GM23338 (cell line): ENCODE data around the gene ACOX2. TPM values are rescaled to one million over a fixed set of nuclear protein-coding genes. Genes with fewer than 3 reads are reported as not detected.

Experiments used
- ATAC-seq: fragments of 200-7000 bp; cut with Tn5 transposase; 3 replicates; pipeline ENCODE4 v1.9.1; 2020
- DNase-seq: peaks from one replicate; pipeline ENCODE4 v3.0.0-alpha.2; 2015; ENCODE audit warnings: low spot score
- H2AFZ ChIP-seq: fragments of 200-600 bp; sonication (generic); 2 replicates; pipeline ENCODE4 v1.8.0; 2016; ENCODE audit warnings: antibody characterized with exemption, mild to moderate bottlenecking, moderate library complexity
- H3F3A ChIP-seq: fragments of 200-600 bp; sonication (generic); replicated peaks from 2 replicates; pipeline ENCODE4 v1.8.0; 2017; ENCODE audit warnings: antibody characterized with exemption, mixed run types, low read depth
- H3K27ac ChIP-seq: fragments of 200-600 bp; sonication (generic); 2 replicates; pipeline ENCODE4 v1.6.1; 2016; ENCODE audit warnings: low read depth
- H3K27me3 ChIP-seq: fragments of 200-600 bp; sonication (generic); 2 replicates; pipeline ENCODE4 v1.8.0; 2016; ENCODE audit warnings: mild to moderate bottlenecking, mixed run types, moderate library complexity; ENCODE audit not compliant: insufficient read depth
- H3K36me3 ChIP-seq: fragments of 200-600 bp; sonication (generic); 2 replicates; pipeline ENCODE4 v1.8.0; 2016; ENCODE audit warnings: mild to moderate bottlenecking; ENCODE audit not compliant: insufficient read depth
- H3K4me1 ChIP-seq: fragments of 200-600 bp; sonication (generic); 2 replicates; pipeline ENCODE4 v1.8.0; 2016; ENCODE audit warnings: mild to moderate bottlenecking, moderate library complexity; ENCODE audit not compliant: insufficient read depth
- H3K4me2 ChIP-seq: fragments of 200-600 bp; sonication (generic); 2 replicates; pipeline ENCODE4 v1.7.1; 2017; ENCODE audit warnings: mixed run types
- H3K4me3 ChIP-seq: fragments of 200-600 bp; sonication (generic); 2 replicates; pipeline ENCODE4 v1.6.1; 2016; ENCODE audit warnings: mixed run types
- H3K79me2 ChIP-seq: fragments of 200-600 bp; sonication (generic); replicated peaks from 2 replicates; pipeline ENCODE4 v1.8.0; 2017; ENCODE audit warnings: mild to moderate bottlenecking; ENCODE audit not compliant: insufficient read depth
- H3K9me2 ChIP-seq: fragments of 200-600 bp; sonication (generic); 2 replicates; pipeline ENCODE4 v1.8.0; 2017; ENCODE audit not compliant: insufficient read depth
- H4K20me1 ChIP-seq: fragments of 200-600 bp; sonication (generic); replicated peaks from 2 replicates; pipeline ENCODE4 v1.8.0; 2017; ENCODE audit warnings: mild to moderate bottlenecking; ENCODE audit not compliant: insufficient read depth
- H3K27ac Mint-ChIP-seq: 2 replicates; pipeline ENCODE4 v1.8.0; 2020; ENCODE audit warnings: inconsistent platforms, mild to moderate bottlenecking, moderate library complexity, mixed read lengths
- H3K27me3 Mint-ChIP-seq: 3 replicates; pipeline ENCODE4 v1.8.0; 2022; ENCODE audit warnings: low read depth, mild to moderate bottlenecking, moderate library complexity, mixed read lengths, inconsistent platforms; ENCODE audit not compliant: insufficient read depth, poor library complexity
- H3K36me3 Mint-ChIP-seq: 3 replicates; pipeline ENCODE4 v1.8.0; 2021; ENCODE audit warnings: low read depth, mild to moderate bottlenecking, inconsistent platforms, moderate library complexity, mixed read lengths
- H3K4me1 Mint-ChIP-seq: 3 replicates; pipeline ENCODE4 v1.8.0; 2020; ENCODE audit warnings: mild to moderate bottlenecking, inconsistent platforms, mixed read lengths
- H3K4me3 Mint-ChIP-seq: 3 replicates; pipeline ENCODE4 v1.8.0; 2021; ENCODE audit warnings: moderate library complexity, mild to moderate bottlenecking, inconsistent platforms, mixed read lengths
- H3K9me3 Mint-ChIP-seq: 3 replicates; pipeline ENCODE4 v1.8.0; 2020; ENCODE audit warnings: moderate library complexity, mild to moderate bottlenecking, inconsistent platforms, mixed read lengths
- CREB1 ChIP-seq: fragments of 250-450 bp; sonication (Bioruptor Pico); IDR thresholded peaks from 2 replicates; pipeline ENCODE4 v1.5.0; 2020; ENCODE audit warnings: low read depth, mild to moderate bottlenecking, moderate library complexity
- EZH2 ChIP-seq: fragments of 200-600 bp; sonication (generic); IDR thresholded peaks from one replicate; pipeline ENCODE4 v1.8.0; 2017; ENCODE audit warnings: antibody characterized with exemption, mild to moderate bottlenecking, low read depth; ENCODE audit not compliant: unreplicated experiment
- EZH2phosphoT487 ChIP-seq: fragments of 200-600 bp; sonication (generic); IDR thresholded peaks from one replicate; pipeline ENCODE4 v1.8.1; 2018; ENCODE audit warnings: antibody characterized with exemption; ENCODE audit not compliant: unreplicated experiment
- JUNB ChIP-seq: IDR thresholded peaks from one replicate; pipeline ENCODE4 v1.6.1; 2016; ENCODE audit warnings: antibody characterized with exemption; ENCODE audit not compliant: unreplicated experiment
- NANOG ChIP-seq: IDR thresholded peaks from 2 replicates; pipeline ENCODE4 v1.6.1; 2016; ENCODE audit warnings: antibody characterized with exemption, borderline replicate concordance
- POLR2AphosphoS5 ChIP-seq: IDR thresholded peaks from 2 replicates; pipeline ENCODE4 v1.6.1; 2016; ENCODE audit warnings: antibody characterized with exemption, low read depth
- STAT1 ChIP-seq: IDR thresholded peaks from one replicate; pipeline ENCODE4 v1.6.1; 2016; ENCODE audit warnings: antibody characterized with exemption; ENCODE audit not compliant: unreplicated experiment
- ZNF114 ChIP-seq: fragments of 250-450 bp; sonication (Bioruptor Pico); IDR thresholded peaks from 2 replicates; pipeline ENCODE4 v1.5.0; 2020; ENCODE audit warnings: mild to moderate bottlenecking, moderate library complexity
- ZNF331 ChIP-seq: fragments of 250-450 bp; sonication (Bioruptor Pico); IDR thresholded peaks from 2 replicates; pipeline ENCODE4 v1.5.0; 2020; ENCODE audit warnings: low read depth, mild to moderate bottlenecking, moderate library complexity
- polyA plus RNA-seq: library from polyadenylated mRNA; unstranded; fragments of >200 nt; fragmentation: Nextera tagmentation; extraction: Ambion mirVana; gene quantifications from 2 replicates; pipeline ENCODE4 v1.2.1, GENCODE V29; 2016
- total RNA-seq: library from RNA; depleted of rRNA; stranded (reverse); fragments of >200 nt; shearing (Covaris generic); gene quantifications from 2 replicates; pipeline ENCODE4 v1.2.3, GENCODE V29; 2014
- TF ChIP-seq, protein P1 (sequence below), 2 experiments: fragments of 200-600 bp in 1 of 2; sonication (generic) in 1 of 2; conservative IDR thresholded peaks; 2 replicates each; pipeline versions ENCODE4 v1.5.1 to v1.6.1; 2016 to 2017; ENCODE audit warnings: antibody characterized with exemption in 2 of 2, low read depth in 2 of 2, mild to moderate bottlenecking in 2 of 2, moderate library complexity in 1 of 2
- TF ChIP-seq, protein P2 (sequence below): IDR thresholded peaks from one replicate; pipeline ENCODE4 v1.6.1; 2018; ENCODE audit warnings: antibody characterized with exemption; ENCODE audit not compliant: unreplicated experiment
- TF ChIP-seq, protein P3 (sequence below): IDR thresholded peaks from 2 replicates; pipeline ENCODE4 v1.6.1; 2016; ENCODE audit warnings: antibody characterized with exemption
- TF ChIP-seq, protein P4 (sequence below): fragments of 250-450 bp; sonication (Bioruptor Pico); IDR thresholded peaks from 2 replicates; pipeline ENCODE4 v1.5.0; 2020; ENCODE audit warnings: mild to moderate bottlenecking, moderate library complexity

Gene ACOX2
- total and polyA plus RNA-seq, 2 experiments from 2014 or later: 1.1 to 1.9 TPM

DNA sequence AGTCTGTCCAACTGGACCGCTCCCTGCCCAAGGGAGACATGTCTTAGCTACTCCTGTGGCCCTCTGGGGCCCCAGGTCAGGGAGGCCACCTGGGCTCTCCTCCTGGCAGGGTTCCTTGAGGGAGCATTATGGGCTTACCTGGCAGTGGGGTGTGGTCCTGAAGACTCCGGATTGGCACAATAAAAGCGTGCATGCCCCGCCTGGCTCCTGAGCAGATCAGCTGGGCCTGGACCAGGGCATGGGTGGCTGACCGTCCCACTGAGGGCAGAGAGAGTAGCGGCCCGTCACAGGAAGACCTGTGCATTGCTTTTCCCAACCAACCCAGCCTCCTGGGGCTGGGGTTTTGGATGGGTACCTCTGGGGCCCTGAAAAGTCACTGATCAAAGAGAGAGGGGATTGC lies 5.4 kb downstream of the ACOX2 start:
- Histone ChIP-seq H3K36me3 (no peaks in the 10 kb centered on the region), H3K79me2 (no peaks in the 10 kb centered on the region), H3K9me2 (no peaks in the 10 kb centered on the region), H3K4me1 (no peaks in the 10 kb centered on the region; the same call in 1 of the 2 replicates), H3K4me3 (no peak overlapping the region), H3K27me3 (no peaks in the 10 kb centered on the region), H2AFZ (no peak overlapping the region), H4K20me1 (no peaks in the 10 kb centered on the region), H3K4me2 (no peak overlapping the region), H3F3A (no peaks in the 10 kb centered on the region), H3K27ac (no peak overlapping the region)
- Mint-ChIP-seq H3K9me3 (peaks cover 2% of the 10 kb centered on the region; the same call in 1 of the 3 replicates), H3K27me3 (peaks cover 12% of the 10 kb centered on the region), H3K27ac (no peak overlapping the region), H3K4me1 (peaks cover 14% of the 10 kb centered on the region), H3K36me3 (no peaks in the 10 kb centered on the region), H3K4me3 (no peak overlapping the region)
- ATAC-seq (no peak), DNase-seq (no peak)
- TF ChIP-seq EZH2phosphoT487: no peak
- no peak for TF ChIP-seq NANOG
- TF ChIP-seq ZNF331: no peak
- TF ChIP-seq, protein P1, sequence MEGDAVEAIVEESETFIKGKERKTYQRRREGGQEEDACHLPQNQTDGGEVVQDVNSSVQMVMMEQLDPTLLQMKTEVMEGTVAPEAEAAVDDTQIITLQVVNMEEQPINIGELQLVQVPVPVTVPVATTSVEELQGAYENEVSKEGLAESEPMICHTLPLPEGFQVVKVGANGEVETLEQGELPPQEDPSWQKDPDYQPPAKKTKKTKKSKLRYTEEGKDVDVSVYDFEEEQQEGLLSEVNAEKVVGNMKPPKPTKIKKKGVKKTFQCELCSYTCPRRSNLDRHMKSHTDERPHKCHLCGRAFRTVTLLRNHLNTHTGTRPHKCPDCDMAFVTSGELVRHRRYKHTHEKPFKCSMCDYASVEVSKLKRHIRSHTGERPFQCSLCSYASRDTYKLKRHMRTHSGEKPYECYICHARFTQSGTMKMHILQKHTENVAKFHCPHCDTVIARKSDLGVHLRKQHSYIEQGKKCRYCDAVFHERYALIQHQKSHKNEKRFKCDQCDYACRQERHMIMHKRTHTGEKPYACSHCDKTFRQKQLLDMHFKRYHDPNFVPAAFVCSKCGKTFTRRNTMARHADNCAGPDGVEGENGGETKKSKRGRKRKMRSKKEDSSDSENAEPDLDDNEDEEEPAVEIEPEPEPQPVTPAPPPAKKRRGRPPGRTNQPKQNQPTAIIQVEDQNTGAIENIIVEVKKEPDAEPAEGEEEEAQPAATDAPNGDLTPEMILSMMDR (conservative IDR thresholded peaks at IDR 0.05; ENCODE audit: low read depth in 2 of 2): no peak
- TF ChIP-seq JUNB: no peak
- TF ChIP-seq EZH2: no peak
- TF ChIP-seq, protein P2, sequence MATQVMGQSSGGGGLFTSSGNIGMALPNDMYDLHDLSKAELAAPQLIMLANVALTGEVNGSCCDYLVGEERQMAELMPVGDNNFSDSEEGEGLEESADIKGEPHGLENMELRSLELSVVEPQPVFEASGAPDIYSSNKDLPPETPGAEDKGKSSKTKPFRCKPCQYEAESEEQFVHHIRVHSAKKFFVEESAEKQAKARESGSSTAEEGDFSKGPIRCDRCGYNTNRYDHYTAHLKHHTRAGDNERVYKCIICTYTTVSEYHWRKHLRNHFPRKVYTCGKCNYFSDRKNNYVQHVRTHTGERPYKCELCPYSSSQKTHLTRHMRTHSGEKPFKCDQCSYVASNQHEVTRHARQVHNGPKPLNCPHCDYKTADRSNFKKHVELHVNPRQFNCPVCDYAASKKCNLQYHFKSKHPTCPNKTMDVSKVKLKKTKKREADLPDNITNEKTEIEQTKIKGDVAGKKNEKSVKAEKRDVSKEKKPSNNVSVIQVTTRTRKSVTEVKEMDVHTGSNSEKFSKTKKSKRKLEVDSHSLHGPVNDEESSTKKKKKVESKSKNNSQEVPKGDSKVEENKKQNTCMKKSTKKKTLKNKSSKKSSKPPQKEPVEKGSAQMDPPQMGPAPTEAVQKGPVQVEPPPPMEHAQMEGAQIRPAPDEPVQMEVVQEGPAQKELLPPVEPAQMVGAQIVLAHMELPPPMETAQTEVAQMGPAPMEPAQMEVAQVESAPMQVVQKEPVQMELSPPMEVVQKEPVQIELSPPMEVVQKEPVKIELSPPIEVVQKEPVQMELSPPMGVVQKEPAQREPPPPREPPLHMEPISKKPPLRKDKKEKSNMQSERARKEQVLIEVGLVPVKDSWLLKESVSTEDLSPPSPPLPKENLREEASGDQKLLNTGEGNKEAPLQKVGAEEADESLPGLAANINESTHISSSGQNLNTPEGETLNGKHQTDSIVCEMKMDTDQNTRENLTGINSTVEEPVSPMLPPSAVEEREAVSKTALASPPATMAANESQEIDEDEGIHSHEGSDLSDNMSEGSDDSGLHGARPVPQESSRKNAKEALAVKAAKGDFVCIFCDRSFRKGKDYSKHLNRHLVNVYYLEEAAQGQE: no peak
- TF ChIP-seq, protein P3, sequence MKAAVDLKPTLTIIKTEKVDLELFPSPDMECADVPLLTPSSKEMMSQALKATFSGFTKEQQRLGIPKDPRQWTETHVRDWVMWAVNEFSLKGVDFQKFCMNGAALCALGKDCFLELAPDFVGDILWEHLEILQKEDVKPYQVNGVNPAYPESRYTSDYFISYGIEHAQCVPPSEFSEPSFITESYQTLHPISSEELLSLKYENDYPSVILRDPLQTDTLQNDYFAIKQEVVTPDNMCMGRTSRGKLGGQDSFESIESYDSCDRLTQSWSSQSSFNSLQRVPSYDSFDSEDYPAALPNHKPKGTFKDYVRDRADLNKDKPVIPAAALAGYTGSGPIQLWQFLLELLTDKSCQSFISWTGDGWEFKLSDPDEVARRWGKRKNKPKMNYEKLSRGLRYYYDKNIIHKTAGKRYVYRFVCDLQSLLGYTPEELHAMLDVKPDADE: no peak
- TF ChIP-seq CREB1: no peak
- no peak for TF ChIP-seq POLR2AphosphoS5
- TF ChIP-seq ZNF114 (CRISPR knock-in tag): no peak
- no peak for TF ChIP-seq STAT1
- TF ChIP-seq, protein P4, sequence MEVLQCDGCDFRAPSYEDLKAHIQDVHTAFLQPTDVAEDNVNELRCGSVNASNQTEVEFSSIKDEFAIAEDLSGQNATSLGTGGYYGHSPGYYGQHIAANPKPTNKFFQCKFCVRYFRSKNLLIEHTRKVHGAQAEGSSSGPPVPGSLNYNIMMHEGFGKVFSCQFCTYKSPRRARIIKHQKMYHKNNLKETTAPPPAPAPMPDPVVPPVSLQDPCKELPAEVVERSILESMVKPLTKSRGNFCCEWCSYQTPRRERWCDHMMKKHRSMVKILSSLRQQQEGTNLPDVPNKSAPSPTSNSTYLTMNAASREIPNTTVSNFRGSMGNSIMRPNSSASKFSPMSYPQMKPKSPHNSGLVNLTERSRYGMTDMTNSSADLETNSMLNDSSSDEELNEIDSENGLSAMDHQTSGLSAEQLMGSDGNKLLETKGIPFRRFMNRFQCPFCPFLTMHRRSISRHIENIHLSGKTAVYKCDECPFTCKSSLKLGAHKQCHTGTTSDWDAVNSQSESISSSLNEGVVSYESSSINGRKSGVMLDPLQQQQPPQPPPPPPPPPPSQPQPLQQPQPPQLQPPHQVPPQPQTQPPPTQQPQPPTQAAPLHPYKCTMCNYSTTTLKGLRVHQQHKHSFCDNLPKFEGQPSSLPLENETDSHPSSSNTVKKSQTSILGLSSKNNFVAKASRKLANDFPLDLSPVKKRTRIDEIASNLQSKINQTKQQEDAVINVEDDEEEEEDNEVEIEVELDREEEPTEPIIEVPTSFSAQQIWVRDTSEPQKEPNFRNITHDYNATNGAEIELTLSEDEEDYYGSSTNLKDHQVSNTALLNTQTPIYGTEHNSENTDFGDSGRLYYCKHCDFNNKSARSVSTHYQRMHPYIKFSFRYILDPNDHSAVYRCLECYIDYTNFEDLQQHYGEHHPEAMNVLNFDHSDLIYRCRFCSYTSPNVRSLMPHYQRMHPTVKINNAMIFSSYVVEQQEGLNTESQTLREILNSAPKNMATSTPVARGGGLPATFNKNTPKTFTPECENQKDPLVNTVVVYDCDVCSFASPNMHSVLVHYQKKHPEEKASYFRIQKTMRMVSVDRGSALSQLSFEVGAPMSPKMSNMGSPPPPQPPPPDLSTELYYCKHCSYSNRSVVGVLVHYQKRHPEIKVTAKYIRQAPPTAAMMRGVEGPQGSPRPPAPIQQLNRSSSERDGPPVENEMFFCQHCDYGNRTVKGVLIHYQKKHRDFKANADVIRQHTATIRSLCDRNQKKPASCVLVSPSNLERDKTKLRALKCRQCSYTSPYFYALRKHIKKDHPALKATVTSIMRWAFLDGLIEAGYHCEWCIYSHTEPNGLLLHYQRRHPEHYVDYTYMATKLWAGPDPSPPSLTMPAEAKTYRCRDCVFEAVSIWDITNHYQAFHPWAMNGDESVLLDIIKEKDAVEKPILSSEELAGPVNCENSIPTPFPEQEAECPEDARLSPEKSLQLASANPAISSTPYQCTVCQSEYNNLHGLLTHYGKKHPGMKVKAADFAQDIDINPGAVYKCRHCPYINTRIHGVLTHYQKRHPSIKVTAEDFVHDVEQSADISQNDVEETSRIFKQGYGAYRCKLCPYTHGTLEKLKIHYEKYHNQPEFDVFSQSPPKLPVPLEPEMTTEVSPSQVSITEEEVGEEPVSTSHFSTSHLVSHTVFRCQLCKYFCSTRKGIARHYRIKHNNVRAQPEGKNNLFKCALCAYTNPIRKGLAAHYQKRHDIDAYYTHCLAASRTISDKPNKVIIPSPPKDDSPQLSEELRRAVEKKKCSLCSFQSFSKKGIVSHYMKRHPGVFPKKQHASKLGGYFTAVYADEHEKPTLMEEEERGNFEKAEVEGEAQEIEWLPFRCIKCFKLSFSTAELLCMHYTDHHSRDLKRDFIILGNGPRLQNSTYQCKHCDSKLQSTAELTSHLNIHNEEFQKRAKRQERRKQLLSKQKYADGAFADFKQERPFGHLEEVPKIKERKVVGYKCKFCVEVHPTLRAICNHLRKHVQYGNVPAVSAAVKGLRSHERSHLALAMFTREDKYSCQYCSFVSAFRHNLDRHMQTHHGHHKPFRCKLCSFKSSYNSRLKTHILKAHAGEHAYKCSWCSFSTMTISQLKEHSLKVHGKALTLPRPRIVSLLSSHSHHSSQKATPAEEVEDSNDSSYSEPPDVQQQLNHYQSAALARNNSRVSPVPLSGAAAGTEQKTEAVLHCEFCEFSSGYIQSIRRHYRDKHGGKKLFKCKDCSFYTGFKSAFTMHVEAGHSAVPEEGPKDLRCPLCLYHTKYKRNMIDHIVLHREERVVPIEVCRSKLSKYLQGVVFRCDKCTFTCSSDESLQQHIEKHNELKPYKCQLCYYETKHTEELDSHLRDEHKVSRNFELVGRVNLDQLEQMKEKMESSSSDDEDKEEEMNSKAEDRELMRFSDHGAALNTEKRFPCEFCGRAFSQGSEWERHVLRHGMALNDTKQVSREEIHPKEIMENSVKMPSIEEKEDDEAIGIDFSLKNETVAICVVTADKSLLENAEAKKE (CRISPR knock-in tag): no peak
